Measurements from ENCODE around the gene PLA2R1.

DNA sequence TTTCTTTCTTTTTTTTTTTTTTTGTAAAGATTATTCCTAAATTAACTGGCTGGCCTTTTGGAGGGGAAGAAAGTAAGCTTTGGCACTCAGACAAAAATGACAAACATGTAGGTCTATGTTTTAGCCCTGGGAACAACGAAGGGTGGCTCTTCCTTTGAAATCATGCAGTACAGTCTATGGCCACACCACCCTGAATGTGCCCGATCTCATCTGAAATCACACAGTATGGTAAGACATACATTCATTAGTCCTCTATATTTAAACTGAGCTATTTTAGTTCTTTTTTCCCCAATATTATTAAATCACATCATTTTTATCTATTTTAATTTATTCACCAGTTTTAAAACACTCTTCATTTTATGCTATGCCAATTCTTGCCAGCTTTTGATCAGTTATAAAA is 48.2 kb downstream of the PLA2R1 start:
- TF ChIP-seq RAD21 (IDR thresholded peaks at IDR 0.05; ENCODE audit: insufficient read depth, low read depth, low read length): no peak
- TF ChIP-seq, protein P1, sequence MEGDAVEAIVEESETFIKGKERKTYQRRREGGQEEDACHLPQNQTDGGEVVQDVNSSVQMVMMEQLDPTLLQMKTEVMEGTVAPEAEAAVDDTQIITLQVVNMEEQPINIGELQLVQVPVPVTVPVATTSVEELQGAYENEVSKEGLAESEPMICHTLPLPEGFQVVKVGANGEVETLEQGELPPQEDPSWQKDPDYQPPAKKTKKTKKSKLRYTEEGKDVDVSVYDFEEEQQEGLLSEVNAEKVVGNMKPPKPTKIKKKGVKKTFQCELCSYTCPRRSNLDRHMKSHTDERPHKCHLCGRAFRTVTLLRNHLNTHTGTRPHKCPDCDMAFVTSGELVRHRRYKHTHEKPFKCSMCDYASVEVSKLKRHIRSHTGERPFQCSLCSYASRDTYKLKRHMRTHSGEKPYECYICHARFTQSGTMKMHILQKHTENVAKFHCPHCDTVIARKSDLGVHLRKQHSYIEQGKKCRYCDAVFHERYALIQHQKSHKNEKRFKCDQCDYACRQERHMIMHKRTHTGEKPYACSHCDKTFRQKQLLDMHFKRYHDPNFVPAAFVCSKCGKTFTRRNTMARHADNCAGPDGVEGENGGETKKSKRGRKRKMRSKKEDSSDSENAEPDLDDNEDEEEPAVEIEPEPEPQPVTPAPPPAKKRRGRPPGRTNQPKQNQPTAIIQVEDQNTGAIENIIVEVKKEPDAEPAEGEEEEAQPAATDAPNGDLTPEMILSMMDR (IDR thresholded peaks at IDR 0.05 in 2 of 3, conservative IDR thresholded peaks at IDR 0.05 in 1 of 3; ENCODE audit: control insufficient read depth in 2 of 3, extremely low read depth in 1 of 3, insufficient read depth in 1 of 3, low read depth in 3 of 3, low read length in 3 of 3): no peak
- TF ChIP-seq, protein P2, sequence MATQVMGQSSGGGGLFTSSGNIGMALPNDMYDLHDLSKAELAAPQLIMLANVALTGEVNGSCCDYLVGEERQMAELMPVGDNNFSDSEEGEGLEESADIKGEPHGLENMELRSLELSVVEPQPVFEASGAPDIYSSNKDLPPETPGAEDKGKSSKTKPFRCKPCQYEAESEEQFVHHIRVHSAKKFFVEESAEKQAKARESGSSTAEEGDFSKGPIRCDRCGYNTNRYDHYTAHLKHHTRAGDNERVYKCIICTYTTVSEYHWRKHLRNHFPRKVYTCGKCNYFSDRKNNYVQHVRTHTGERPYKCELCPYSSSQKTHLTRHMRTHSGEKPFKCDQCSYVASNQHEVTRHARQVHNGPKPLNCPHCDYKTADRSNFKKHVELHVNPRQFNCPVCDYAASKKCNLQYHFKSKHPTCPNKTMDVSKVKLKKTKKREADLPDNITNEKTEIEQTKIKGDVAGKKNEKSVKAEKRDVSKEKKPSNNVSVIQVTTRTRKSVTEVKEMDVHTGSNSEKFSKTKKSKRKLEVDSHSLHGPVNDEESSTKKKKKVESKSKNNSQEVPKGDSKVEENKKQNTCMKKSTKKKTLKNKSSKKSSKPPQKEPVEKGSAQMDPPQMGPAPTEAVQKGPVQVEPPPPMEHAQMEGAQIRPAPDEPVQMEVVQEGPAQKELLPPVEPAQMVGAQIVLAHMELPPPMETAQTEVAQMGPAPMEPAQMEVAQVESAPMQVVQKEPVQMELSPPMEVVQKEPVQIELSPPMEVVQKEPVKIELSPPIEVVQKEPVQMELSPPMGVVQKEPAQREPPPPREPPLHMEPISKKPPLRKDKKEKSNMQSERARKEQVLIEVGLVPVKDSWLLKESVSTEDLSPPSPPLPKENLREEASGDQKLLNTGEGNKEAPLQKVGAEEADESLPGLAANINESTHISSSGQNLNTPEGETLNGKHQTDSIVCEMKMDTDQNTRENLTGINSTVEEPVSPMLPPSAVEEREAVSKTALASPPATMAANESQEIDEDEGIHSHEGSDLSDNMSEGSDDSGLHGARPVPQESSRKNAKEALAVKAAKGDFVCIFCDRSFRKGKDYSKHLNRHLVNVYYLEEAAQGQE (IDR thresholded peaks at IDR 0.05; ENCODE audit: low read depth, low read length): no peak
- no peak for TF ChIP-seq SREBF1 (IDR thresholded peaks at IDR 0.05; ENCODE audit: low read length)
- TF ChIP-seq, protein P3, sequence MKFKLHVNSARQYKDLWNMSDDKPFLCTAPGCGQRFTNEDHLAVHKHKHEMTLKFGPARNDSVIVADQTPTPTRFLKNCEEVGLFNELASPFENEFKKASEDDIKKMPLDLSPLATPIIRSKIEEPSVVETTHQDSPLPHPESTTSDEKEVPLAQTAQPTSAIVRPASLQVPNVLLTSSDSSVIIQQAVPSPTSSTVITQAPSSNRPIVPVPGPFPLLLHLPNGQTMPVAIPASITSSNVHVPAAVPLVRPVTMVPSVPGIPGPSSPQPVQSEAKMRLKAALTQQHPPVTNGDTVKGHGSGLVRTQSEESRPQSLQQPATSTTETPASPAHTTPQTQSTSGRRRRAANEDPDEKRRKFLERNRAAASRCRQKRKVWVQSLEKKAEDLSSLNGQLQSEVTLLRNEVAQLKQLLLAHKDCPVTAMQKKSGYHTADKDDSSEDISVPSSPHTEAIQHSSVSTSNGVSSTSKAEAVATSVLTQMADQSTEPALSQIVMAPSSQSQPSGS (IDR thresholded peaks at IDR 0.05; ENCODE audit: low read length): no peak
- no peak for TF ChIP-seq NR2C2 (IDR thresholded peaks at IDR 0.05; ENCODE audit: borderline replicate concordance, control insufficient read depth, insufficient read length, low read depth)
- no peak for TF ChIP-seq SIN3A (IDR thresholded peaks at IDR 0.05; ENCODE audit: low read depth, low read length)
- TF ChIP-seq NFXL1 (IDR thresholded peaks at IDR 0.05; ENCODE audit: borderline replicate concordance): no peak
- TF ChIP-seq MXI1 (IDR thresholded peaks at IDR 0.05; ENCODE audit: low read depth, low read length): no peak
- no peak for TF ChIP-seq WRNIP1 (IDR thresholded peaks at IDR 0.05; ENCODE audit: borderline replicate concordance, low read depth, low read length)
- TF ChIP-seq, protein P4, sequence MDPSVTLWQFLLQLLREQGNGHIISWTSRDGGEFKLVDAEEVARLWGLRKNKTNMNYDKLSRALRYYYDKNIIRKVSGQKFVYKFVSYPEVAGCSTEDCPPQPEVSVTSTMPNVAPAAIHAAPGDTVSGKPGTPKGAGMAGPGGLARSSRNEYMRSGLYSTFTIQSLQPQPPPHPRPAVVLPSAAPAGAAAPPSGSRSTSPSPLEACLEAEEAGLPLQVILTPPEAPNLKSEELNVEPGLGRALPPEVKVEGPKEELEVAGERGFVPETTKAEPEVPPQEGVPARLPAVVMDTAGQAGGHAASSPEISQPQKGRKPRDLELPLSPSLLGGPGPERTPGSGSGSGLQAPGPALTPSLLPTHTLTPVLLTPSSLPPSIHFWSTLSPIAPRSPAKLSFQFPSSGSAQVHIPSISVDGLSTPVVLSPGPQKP (IDR thresholded peaks at IDR 0.05; ENCODE audit: low read depth, low read length): no peak
